Activated T-helper 2 cell treated with anti-CD3 and anti-CD28 coated beads, Interferon-gamma antibody, Interleukin-2, Interleukin-4, amounts not matched to agents 10 μg/mL and 5 μg/mL and 100 μg/mL, durations not matched to agents 14 hours and 24 hours and 36 hours (primary cell): ENCODE results near the gene C19orf38. TPM values are rescaled to one million over a fixed set of nuclear protein-coding genes. Genes with fewer than 3 reads are reported as not detected.

Experiments used
- DNase-seq: peaks from one replicate; pipeline ENCODE4 v3.0.0; 2021; ENCODE audit warnings: low spot score
- H3K27ac Mint-ChIP-seq: one replicate; pipeline ENCODE4 v1.8.0; 2021; ENCODE audit warnings: mixed read lengths
- H3K27me3 Mint-ChIP-seq: one replicate; pipeline ENCODE4 v1.8.0; 2021; ENCODE audit warnings: low read depth, mixed read lengths
- H3K36me3 Mint-ChIP-seq: one replicate; pipeline ENCODE4 v1.8.0; 2021; ENCODE audit warnings: low read depth, mixed read lengths
- H3K4me1 Mint-ChIP-seq: one replicate; pipeline ENCODE4 v1.8.0; 2021; ENCODE audit warnings: low read depth, mixed read lengths
- H3K4me3 Mint-ChIP-seq: one replicate; pipeline ENCODE4 v1.8.0; 2021; ENCODE audit warnings: low read depth, mild to moderate bottlenecking, moderate library complexity, mixed read lengths
- H3K9me3 Mint-ChIP-seq: one replicate; pipeline ENCODE4 v1.8.0; 2021; ENCODE audit warnings: mixed read lengths
- intact Hi-C: fragments of 100-400 bp; cut with micrococcal nuclease; formaldehyde crosslinking; loops from one replicate; pipeline ENCODE4 v1.15.1; 2023
- total RNA-seq: library from RNA; stranded (reverse); gene quantifications from 2 replicates; pipeline ENCODE4 v1.2.3, GENCODE V29; 2022

The C19orf38 gene
- total RNA-seq, 1 donor from 2014 or later, result 4.3 TPM

- peaks cover 8% of the 10 kb centered on the region for H3K4me1 Mint-ChIP-seq
- H3K9me3 Mint-ChIP-seq, result no peaks in the 10 kb centered on the region
- intact Hi-C loops, result no loop called here
- H3K27me3 Mint-ChIP-seq, result no peaks in the 10 kb centered on the region
- H3K36me3 Mint-ChIP-seq, result no peaks in the 10 kb centered on the region
- H3K4me3 Mint-ChIP-seq, result no peak overlapping the region
- no peak overlapping the region for H3K27ac Mint-ChIP-seq
- no peak for DNase-seq
Observed at GRCh38 chr19:10894911-10895213, 46.6 kb downstream of the C19orf38 start.

- H3K27me3 Mint-ChIP-seq, result no peaks in the 10 kb centered on the region
- no peak overlapping the region for H3K4me3 Mint-ChIP-seq
- no peaks in the 10 kb centered on the region for H3K36me3 Mint-ChIP-seq
- peaks cover 8% of the 10 kb centered on the region for H3K4me1 Mint-ChIP-seq
- no peaks in the 10 kb centered on the region for H3K9me3 Mint-ChIP-seq
- no peak for DNase-seq
- intact Hi-C loops, result no loop called here
- no peak overlapping the region for H3K27ac Mint-ChIP-seq
Observed at GRCh38 chr19:10895363-10895762, 47.1 kb downstream of the C19orf38 start.

GRCh38 chr19:10895920-10896319, 47.7 kb downstream of the C19orf38 start:
- H3K36me3 Mint-ChIP-seq, result no peaks in the 10 kb centered on the region
- peaks cover 8% of the 10 kb centered on the region for H3K4me1 Mint-ChIP-seq
- H3K27ac Mint-ChIP-seq, result no peak overlapping the region
- intact Hi-C loops, result no loop called here
- H3K9me3 Mint-ChIP-seq, result no peaks in the 10 kb centered on the region
- H3K4me3 Mint-ChIP-seq, result no peak overlapping the region
- no peak for DNase-seq
- H3K27me3 Mint-ChIP-seq, result no peaks in the 10 kb centered on the region

- intact Hi-C loops, result no loop called here
- H3K36me3 Mint-ChIP-seq, result no peaks in the 10 kb centered on the region
- DNase-seq, result no peak
- peaks cover 8% of the 10 kb centered on the region for H3K4me1 Mint-ChIP-seq
- H3K9me3 Mint-ChIP-seq, result no peaks in the 10 kb centered on the region
- H3K27me3 Mint-ChIP-seq, result no peaks in the 10 kb centered on the region
- H3K27ac Mint-ChIP-seq, result peak overlapping the region; percentile 18
- H3K4me3 Mint-ChIP-seq, result no peak overlapping the region
Observed at GRCh38 chr19:10896851-10897526, 48.8 kb downstream of the C19orf38 start.

GRCh38 chr19:10898633-10899032, 50.4 kb downstream of the C19orf38 start:
- Mint-ChIP-seq H3K4me1 (peaks cover 8% of the 10 kb centered on the region), H3K36me3 (peaks cover 5% of the 10 kb centered on the region), H3K27me3 (no peaks in the 10 kb centered on the region), H3K9me3 (peaks cover 4% of the 10 kb centered on the region), H3K27ac (no peak overlapping the region), H3K4me3 (no peak overlapping the region)
- no peak for DNase-seq
- intact Hi-C loops, result no loop called here

GRCh38 chr19:10899151-10899653, 51.0 kb downstream of the C19orf38 start:
- Mint-ChIP-seq H3K4me1 (peaks cover 8% of the 10 kb centered on the region), H3K27ac (no peak overlapping the region), H3K9me3 (peaks cover 4% of the 10 kb centered on the region), H3K36me3 (peaks cover 5% of the 10 kb centered on the region), H3K4me3 (no peak overlapping the region), H3K27me3 (no peaks in the 10 kb centered on the region)
- intact Hi-C loops, result no loop called here
- no peak for DNase-seq

- no peaks in the 10 kb centered on the region for H3K27me3 Mint-ChIP-seq
- H3K36me3 Mint-ChIP-seq, result peaks cover 20% of the 10 kb centered on the region
- H3K4me3 Mint-ChIP-seq, result no peak overlapping the region
- DNase-seq, result no peak
- no peaks in the 10 kb centered on the region for H3K4me1 Mint-ChIP-seq
- no peak overlapping the region for H3K27ac Mint-ChIP-seq
- intact Hi-C loops, result no loop called here
- H3K9me3 Mint-ChIP-seq, result peaks cover 3% of the 10 kb centered on the region
Observed at GRCh38 chr19:10907925-10908324, 59.7 kb downstream of the C19orf38 start.

- Mint-ChIP-seq H3K4me3 (no peak overlapping the region), H3K27ac (no peak overlapping the region), H3K4me1 (no peaks in the 10 kb centered on the region), H3K27me3 (no peaks in the 10 kb centered on the region), H3K36me3 (peaks cover 17% of the 10 kb centered on the region), H3K9me3 (no peaks in the 10 kb centered on the region)
- no peak for DNase-seq
- intact Hi-C loops, result no loop called here
Observed at GRCh38 chr19:10908380-10908960, 60.3 kb downstream of the C19orf38 start.

GRCh38 chr19:10911579-10912363, 63.6 kb downstream of the C19orf38 start:
- no peaks in the 10 kb centered on the region for H3K4me1 Mint-ChIP-seq
- peaks cover 19% of the 10 kb centered on the region for H3K36me3 Mint-ChIP-seq
- no peak overlapping the region for H3K4me3 Mint-ChIP-seq
- H3K27me3 Mint-ChIP-seq, result no peaks in the 10 kb centered on the region
- intact Hi-C loops, result no loop called here
- no peak for DNase-seq
- no peaks in the 10 kb centered on the region for H3K9me3 Mint-ChIP-seq
- H3K27ac Mint-ChIP-seq, result no peak overlapping the region

- intact Hi-C loops, result no loop called here
- H3K27ac Mint-ChIP-seq, result no peak overlapping the region
Observed at GRCh38 chr19:10912619-10913018, 64.4 kb downstream of the C19orf38 start.

GRCh38 chr19:10913716-10914340, 65.6 kb downstream of the C19orf38 start:
- no peaks in the 10 kb centered on the region for H3K27me3 Mint-ChIP-seq
- H3K4me1 Mint-ChIP-seq, result no peaks in the 10 kb centered on the region

More at GRCh38 chr19:10912619-10913018, 64.4 kb downstream of the C19orf38 start:
- Mint-ChIP-seq H3K4me3 (no peak overlapping the region), H3K9me3 (no peaks in the 10 kb centered on the region), H3K4me1 (no peaks in the 10 kb centered on the region), H3K27me3 (no peaks in the 10 kb centered on the region), H3K36me3 (peaks cover 18% of the 10 kb centered on the region)
- no peak for DNase-seq

GRCh38 chr19:10915130-10916091, 67.2 kb downstream of the C19orf38 start:
- intact Hi-C loops, result no loop called here
- H3K27me3 Mint-ChIP-seq, result no peaks in the 10 kb centered on the region

More at GRCh38 chr19:10913716-10914340, 65.6 kb downstream of the C19orf38 start:
- Mint-ChIP-seq H3K27ac (no peak overlapping the region), H3K9me3 (no peaks in the 10 kb centered on the region), H3K36me3 (peaks cover 15% of the 10 kb centered on the region), H3K4me3 (no peak overlapping the region)
- intact Hi-C loops, result no loop called here
- no peak for DNase-seq

More at GRCh38 chr19:10915130-10916091, 67.2 kb downstream of the C19orf38 start:
- no peaks in the 10 kb centered on the region for H3K9me3 Mint-ChIP-seq
- no peak for DNase-seq
- H3K36me3 Mint-ChIP-seq, result peaks cover 19% of the 10 kb centered on the region
- no peak overlapping the region for H3K27ac Mint-ChIP-seq
- H3K4me3 Mint-ChIP-seq, result no peak overlapping the region
- no peaks in the 10 kb centered on the region for H3K4me1 Mint-ChIP-seq
